ENCODE measurements around the gene RANGAP1.

RANGAP1 gene

GRCh38 chr22:41234815-41235695 is 50.9 kb downstream of the RANGAP1 start:
- no peak for DNase-seq (ENCODE audit: low read depth, low spot score)

GRCh38 chr22:41231369-41231768 is 54.6 kb downstream of the RANGAP1 start:
- DNase-seq (ENCODE audit: low read depth, low spot score) = no peak

- DNase-seq (ENCODE audit: low read depth, low spot score) = no peak
These were observed 55.6 kb downstream of the RANGAP1 start for GRCh38 chr22:41230401-41230785.

GRCh38 chr22:41229730-41230400 is 56.1 kb downstream of the RANGAP1 start:
- DNase-seq (ENCODE audit: low read depth, low spot score) = no peak

- DNase-seq (ENCODE audit: low read depth, low spot score) = no peak
These were observed 56.8 kb downstream of the RANGAP1 start for GRCh38 chr22:41229215-41229614.

- no peak for DNase-seq (ENCODE audit: low read depth, low spot score)
These were observed 59.0 kb downstream of the RANGAP1 start for GRCh38 chr22:41226723-41227655.

- no peak for DNase-seq (ENCODE audit: low read depth, low spot score)
These were observed 62.5 kb downstream of the RANGAP1 start for GRCh38 chr22:41223535-41223934.

GRCh38 chr22:41222846-41223507 is 63.0 kb downstream of the RANGAP1 start:
- no peak for DNase-seq (ENCODE audit: low read depth, low spot score)

GRCh38 chr22:41217553-41218157 is 68.3 kb downstream of the RANGAP1 start:
- DNase-seq (ENCODE audit: low read depth, low spot score) = no peak

- DNase-seq (ENCODE audit: low read depth, low spot score) = no peak
These were observed 69.0 kb downstream of the RANGAP1 start for GRCh38 chr22:41216984-41217383.

- no peak for DNase-seq (ENCODE audit: low read depth, low spot score)
These were observed 70.1 kb downstream of the RANGAP1 start for GRCh38 chr22:41215926-41216325.

GRCh38 chr22:41215409-41215808 is 70.6 kb downstream of the RANGAP1 start:
- DNase-seq (ENCODE audit: low read depth, low spot score) = no peak

GRCh38 chr22:41206719-41207118 is 79.3 kb downstream of the RANGAP1 start:
- no peak for DNase-seq (ENCODE audit: low read depth, low spot score)

GRCh38 chr22:41204992-41205900 is 80.7 kb downstream of the RANGAP1 start, which contains the start of gene L3MBTL2:
Gene L3MBTL2 (plus strand): TSS chr22:41205312. CDS start chr22:41205363, 51 bp downstream.
- peak; percentile 99 for DNase-seq (ENCODE audit: low read depth, low spot score)

- no peak for DNase-seq (ENCODE audit: low read depth, low spot score)
These were observed 81.9 kb downstream of the RANGAP1 start for GRCh38 chr22:41204066-41204465.

- no peak for DNase-seq (ENCODE audit: low read depth, low spot score)
These were observed 82.9 kb downstream of the RANGAP1 start for GRCh38 chr22:41203118-41203517.

- DNase-seq (ENCODE audit: low read depth, low spot score) = no peak
These were observed 84.8 kb downstream of the RANGAP1 start for GRCh38 chr22:41201141-41201540.

- DNase-seq (ENCODE audit: low read depth, low spot score) = peak; percentile 23
These were observed 87.9 kb downstream of the RANGAP1 start for GRCh38 chr22:41198027-41198580.

Measured in activated naive CD8-positive, alpha-beta T cell treated with anti-CD3 and anti-CD28 coated beads, Interleukin-2, amount 50 U/mL, for 16 hours (primary cell).